G401.6 (cell line): ENCODE measurements around the gene TMEM198.
A peak's percentile ranks its signal among the peaks of the same experiment; 100 is the strongest.

Experiments used
- FAIRE-seq: peaks from 2 replicates; lab custom pipeline; 2012; peaks lifted over from hg19 to GRCh38; lab: Jason Lieb, UNC

The TMEM198 gene

GRCh38 chr2:219525533-219526232 is 18.1 kb upstream of the TMEM198 start:
- FAIRE-seq = no peak

DNA sequence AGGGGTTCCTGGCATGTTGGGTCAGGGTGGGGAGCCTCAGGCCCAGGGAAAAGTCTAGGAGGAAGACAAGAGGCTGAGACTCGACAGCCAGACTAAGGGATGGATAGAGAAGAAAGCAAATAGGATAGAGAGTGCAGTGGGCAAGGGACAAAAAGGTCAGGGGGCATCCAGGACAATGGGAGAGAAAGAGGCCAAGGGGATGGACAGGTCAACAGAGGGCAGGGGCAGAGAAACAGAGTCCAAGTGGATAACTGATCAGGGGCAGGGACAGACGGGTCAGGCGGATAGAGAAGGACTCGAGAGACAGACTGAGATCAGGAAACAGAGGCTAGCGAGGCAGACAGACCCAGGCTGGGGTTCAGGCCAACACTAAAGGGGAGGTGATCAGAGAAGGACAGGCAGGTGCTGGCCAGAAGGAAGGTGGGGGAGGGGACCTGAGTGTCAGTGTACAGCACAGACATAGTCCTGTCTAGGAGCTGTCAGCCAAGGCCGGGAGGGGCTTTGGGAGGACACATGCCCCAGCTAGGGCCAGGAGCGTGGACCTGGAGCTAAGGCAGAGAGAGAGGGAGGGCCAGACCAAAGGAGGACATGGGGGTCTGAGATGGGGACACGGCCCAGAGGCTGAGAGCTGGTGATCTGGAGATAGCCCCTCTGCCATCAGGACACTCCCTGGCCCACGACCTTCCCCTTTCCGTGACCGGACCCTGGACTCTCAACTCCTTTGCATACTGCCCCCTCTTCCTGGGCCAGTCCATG is 17.3 kb upstream of the TMEM198 start:
- FAIRE-seq = no peak

GRCh38 chr2:219527076-219527394 is 16.8 kb upstream of the TMEM198 start:
- FAIRE-seq = no peak

GRCh38 chr2:219527472-219527871 is 16.4 kb upstream of the TMEM198 start:
- FAIRE-seq = no peak

DNA sequence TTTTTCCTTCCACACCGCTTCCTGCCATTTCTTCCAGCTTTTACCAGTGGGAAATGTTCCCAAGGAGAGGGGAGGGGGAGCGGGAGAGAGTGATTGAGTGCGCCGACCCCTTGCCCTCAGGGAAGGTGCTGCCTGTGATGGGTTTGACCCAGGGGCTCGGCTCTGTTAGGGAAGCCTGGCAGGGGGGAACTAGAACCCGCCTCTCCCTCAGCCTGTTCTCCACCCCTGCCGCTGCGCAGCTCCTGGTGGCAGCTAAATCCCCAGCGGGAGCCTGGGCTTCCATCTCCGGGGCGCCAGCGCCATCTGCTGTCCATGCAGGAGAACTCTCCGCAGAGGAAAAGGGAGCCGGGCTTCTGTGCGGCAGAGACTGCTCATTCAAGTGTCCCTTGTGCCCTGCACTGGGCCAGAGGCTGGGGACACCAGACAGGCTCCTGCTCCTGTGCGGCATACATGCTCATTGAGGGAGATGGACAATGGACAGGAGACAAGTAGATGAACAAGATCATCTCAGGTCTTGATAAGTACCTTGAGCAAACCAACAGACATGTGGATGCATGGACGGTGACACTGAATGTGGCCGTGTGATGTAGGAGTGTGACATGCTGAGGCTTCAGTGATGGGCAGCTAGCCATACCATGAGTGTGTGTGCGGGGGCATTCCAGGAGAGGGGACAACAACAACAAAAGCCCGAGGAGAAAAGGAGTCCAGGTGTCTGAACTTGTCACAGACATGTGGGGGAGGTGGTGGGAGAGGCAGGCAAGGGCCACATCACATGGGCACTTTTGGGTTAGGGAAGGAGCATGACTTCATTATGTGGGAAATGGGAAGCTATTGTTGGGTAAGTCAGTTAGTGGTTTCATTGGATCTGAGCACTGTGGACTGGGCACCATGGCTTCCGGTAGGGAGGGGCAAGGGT is 13.5 kb upstream of the TMEM198 start:
- FAIRE-seq = peak; percentile 66

DNA sequence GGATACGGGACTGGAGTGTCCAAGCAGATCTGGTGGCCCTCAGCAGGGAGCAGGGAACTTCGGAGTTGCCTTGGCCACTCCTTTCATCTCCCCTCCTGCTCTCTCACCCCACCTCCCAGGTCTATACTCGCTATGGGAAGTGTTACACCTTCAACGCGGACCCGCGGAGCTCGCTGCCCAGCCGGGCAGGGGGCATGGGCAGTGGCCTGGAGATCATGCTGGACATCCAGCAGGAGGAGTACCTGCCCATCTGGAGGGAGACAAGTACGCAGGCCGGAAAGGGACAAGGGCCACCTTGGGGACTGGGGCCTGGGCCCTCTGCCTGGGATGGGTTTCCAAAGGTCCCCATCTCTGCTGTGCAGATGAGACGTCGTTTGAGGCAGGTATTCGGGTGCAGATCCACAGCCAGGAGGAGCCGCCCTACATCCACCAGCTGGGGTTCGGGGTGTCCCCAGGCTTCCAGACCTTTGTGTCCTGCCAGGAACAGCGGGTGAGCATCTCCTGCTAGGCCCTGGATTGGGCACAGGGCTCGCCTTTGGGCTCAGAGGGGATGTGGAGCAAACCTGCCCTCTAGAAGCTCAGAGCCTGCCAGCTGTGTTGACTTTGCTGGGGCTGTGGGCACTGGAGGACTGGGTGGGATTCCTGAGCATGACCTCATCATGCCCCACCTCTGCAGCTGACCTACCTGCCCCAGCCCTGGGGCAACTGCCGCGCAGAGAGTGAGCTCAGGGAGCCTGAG is 12.0 kb upstream of the TMEM198 start:
- no peak for FAIRE-seq

DNA sequence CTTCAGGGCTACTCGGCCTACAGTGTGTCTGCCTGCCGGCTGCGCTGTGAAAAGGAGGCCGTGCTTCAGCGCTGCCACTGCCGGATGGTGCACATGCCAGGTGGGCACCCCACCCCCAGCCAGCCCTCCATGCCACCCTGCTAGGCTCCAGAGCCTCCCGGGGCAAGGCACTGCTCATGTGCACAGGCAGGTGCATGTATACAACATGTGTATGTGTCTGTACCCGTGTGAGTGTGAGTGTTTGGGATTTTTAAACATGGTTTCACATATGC is 11.5 kb upstream of the TMEM198 start:
- no peak for FAIRE-seq

DNA sequence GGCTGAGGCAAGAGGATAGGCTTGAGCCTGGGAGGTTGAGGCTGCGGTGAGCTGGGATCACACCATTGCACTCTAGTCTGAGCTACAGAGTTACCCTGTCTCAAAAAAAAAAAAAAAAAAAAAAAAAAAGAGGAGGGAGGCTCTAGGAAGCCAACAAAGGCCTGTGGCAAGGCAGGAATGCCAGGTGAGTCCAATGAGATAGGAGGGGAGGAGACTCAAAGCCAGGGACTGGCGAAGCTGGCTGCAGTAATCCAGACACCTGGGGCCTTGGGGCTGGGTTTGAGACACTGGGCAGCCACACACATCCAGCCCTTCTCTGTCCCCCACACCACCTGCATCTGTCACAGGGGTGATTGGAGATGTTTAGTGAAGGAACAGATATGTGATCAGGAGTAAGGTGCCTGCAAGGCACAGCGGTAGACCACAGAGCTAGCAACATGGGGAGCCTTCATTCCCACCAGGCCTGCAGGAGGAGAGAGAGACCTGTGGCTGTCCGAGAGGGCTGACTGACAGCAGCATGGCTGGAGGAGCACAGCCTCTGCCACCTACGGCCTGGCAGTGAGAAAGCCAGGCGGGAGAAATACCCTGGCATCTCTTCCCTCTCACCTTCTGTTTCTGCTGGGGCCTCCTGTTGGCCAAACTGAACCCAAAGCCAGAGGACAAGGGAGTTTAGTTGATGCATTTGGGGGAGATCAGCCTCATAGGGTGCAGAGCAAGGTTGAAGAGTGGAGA is 9.7 kb upstream of the TMEM198 start:
- FAIRE-seq = no peak

DNA sequence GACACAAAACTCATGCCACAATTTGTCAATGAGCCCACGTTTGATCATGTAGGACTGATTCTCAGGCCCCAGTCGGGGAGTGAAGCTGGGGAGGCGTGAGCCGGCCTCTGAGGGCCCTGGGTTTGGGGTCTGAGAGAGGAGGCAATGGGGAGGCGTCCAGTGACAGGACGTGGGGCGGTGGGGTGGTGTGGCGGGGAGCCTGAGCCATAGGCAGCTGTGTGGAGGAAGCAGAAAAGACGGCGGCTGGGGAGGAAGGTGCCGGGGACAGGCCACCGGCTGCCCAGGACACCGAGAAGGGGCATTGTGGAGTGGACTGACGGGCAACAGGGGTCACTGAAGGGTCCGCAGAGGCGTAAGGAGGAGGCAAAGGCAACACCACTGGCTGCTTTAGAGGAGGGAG is 7.4 kb upstream of the TMEM198 start:
- FAIRE-seq = no peak

DNA sequence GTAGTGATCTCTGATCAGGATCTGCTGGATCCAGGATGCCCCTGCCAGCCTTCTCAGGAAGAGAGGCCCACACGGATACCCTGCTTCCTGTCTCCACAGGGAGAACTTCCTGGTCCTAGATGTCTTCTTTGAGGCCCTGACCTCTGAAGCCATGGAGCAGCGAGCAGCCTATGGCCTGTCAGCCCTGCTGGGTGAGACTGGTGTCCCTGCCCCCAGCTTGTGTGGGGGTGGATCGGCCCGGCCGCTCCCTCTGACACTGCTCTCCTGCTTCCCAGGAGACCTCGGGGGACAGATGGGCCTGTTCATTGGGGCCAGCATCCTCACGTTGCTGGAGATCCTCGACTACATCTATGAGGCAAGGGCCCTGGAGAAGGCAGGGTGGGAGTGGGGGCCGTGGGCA is 6.9 kb upstream of the TMEM198 start:
- FAIRE-seq = no peak

GRCh38 chr2:219537657-219538488 is 6.0 kb upstream of the TMEM198 start:
- FAIRE-seq = no peak

GRCh38 chr2:219538504-219538951 is 5.3 kb upstream of the TMEM198 start:
- no peak for FAIRE-seq

DNA sequence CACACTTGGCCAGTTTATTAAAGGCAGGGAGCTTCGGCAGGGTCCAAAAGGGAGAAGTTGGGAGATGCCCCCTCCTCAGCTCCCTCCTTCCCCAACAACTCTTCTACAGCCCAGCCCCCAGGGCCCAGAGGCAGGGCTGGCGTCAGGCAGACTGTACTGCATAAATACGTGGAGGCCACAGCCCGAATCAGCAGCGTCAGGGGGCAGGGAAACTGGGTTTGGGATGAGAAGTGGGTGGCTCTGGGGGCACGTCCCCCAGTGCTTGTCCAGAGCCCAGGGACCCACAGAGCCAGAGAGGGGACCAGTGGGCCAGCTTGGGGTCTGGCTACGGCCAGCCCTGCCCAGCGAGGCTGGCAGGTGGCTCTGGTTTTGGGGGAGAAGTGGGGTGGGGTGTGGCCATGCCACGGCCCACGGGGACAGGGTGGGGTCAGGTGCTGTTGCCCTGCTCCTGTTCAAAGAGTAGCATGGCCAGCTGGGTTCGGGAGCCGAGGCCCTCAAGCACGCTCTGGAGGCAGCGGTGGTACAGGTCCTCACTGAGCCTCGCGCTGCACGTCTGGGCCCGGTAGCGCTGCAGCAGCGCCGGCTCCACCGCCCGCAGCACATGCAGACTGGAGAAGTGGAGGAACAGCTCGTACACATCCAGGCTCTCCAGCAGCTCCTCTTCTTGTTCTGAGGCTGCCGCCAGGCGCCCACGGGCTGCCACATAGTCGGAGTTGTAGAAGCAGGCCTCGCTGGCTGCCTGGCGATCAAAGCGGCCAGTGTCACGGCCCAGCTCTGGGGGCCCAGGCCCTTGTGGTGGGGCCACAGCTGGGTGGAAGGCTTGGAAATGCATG is 4.7 kb upstream of the TMEM198 start:
- no peak for FAIRE-seq

- no peak for FAIRE-seq
These were observed 3.7 kb upstream of the TMEM198 start for GRCh38 chr2:219539926-219540678.

GRCh38 chr2:219540784-219541504 is 2.9 kb upstream of the TMEM198 start:
- FAIRE-seq = no peak

DNA sequence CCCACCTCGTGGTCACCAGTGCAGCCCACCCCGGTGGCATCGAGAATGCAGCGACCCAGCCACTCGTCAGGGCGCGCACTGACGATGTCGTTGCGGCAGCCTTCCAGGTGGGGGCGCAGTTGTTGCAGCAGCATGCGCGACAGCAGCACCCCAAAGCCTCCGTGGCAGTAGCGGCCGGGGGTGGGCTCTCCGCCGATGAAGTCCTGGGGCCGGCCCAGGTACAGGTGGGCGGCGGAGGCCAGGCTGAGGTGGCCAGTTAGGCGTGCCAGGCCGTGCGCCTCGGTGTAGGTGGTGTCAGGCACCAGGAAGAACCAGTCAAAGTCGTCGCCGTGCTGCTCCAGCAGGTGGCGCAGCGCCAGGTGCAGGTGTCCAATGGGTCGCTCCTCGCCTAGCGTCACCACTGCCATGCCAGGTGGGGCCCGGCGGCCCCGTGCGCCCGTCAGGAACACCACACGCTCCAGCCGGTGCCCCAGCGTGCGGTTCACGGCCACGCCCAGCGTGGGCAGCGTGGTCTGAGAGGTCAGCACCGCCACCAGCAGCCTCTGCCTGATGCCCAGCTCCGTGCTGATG is 2.1 kb upstream of the TMEM198 start:
- FAIRE-seq = no peak

DNA sequence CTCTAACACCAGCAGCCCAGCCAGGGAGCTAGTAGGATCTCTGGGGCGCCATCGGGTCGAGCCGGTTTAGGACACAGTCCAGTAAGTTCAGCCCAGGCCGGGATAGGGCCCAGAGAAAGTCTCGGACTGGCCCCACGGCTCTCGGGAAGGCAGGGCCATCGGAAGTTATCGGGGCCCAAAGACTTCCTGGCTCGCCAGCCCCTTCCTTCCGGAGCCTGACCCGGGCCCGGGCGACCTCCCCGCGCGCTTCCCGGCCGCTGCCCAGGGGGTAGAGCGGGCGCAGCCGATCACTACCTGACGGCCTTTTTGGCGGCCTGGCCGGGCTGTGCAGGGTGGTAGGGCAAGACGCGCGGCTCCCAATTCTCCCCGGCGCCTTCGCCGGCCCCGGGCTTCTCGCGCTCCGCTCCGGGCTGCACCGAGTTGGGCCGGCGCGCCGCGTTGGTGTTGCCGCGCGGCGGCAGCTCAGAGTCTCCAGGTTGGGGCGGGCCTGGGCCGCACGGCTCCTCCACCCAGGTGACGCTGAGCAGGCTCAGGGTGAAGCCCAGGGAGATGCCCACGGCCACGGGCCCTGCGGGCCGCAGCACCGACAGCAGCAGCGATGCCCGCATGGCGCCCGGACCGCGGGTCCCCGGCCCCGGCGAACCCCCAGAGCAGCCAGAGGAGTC is 765 bp upstream of the TMEM198 start:
- FAIRE-seq = no peak

- no peak for FAIRE-seq
These were observed 739 bp downstream of the TMEM198 start for GRCh38 chr2:219544567-219544966.
